ENCODE measurements around the gene CLDN17.

The CLDN17 gene, protein sequence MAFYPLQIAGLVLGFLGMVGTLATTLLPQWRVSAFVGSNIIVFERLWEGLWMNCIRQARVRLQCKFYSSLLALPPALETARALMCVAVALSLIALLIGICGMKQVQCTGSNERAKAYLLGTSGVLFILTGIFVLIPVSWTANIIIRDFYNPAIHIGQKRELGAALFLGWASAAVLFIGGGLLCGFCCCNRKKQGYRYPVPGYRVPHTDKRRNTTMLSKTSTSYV

DNA sequence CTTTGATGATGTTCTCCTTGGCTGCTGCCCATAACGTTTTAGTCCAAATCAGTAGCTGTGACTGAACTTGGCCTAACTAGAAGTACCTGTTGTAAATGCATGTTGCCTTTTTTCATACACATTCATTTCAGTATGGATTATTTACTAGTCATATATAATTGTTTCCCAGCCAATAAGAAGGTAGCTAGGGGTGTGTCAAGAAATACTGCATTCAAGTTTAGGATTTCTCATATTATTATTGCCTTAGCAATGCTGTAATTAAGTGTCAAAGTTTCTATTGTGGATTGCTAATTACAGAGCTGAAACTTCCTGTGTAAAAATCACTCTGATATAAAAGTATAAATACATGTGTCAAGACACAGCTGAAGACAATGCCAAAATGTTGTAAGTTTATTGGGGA is at the start of gene CLDN17:
CLDN17 (minus strand) TSS at position 101 of the 400 bp plus-strand sequence. CDS start 188 bp downstream, outside the sequence.
- DNase-seq (ENCODE audit: low spot score) = no peak

DNA sequence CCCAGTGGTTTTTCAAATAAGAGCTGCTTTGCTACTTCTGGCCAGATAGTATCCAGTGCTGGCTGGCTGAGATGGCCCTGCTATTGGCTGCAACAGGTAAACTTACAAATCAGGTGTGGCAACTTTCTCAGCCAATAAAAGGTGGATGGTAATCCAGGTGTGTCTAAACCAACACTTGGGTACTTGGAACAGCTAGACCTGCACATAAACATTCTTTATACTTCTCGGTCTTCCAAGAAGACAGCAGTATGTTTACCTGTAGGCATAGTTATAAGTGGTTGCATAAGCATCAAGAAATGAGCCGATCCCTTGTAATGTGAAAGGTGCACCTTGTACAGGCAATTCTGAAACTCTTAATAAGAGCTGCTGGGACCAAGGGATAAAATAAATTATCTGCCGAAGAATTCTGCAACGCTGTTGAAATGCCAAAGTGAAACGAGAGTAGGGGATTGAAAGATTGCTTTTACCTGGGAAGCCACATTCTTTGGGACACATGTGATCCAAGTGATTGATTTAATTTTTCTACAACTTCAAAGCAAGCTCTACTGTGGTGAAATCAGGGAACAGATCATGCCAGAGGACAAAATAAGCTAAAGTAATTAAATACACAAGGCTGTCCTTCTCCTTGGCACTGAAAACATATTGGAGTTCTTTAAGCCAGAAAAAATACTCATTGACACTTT is 49.6 kb upstream of the CLDN17 start, which contains the start of gene CLDN8:
CLDN8 (minus strand) TSS at position 57 of the 683 bp plus-strand sequence. CDS start 172 bp downstream, outside the sequence.
- no peak for DNase-seq (ENCODE audit: low spot score)

DNA sequence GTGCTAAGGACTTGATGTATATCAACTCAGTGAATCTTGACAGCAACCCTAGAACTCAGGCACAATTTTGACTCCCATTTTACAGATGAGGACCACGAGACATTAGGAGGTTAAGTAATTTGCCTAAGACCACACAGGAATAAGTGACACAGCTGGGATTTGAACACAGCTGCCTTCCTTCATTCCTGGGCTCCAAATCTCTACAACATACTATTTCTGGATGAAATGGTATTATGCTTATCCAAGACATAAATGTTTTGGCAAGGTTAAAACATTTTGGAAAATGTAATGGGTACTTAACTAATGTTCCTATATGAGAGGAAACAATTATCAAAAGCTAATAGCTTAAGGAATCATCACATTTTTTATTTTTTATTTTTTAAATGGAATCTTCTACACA is 44.5 kb upstream of the CLDN17 start:
- no peak for DNase-seq (ENCODE audit: low spot score)

DNA sequence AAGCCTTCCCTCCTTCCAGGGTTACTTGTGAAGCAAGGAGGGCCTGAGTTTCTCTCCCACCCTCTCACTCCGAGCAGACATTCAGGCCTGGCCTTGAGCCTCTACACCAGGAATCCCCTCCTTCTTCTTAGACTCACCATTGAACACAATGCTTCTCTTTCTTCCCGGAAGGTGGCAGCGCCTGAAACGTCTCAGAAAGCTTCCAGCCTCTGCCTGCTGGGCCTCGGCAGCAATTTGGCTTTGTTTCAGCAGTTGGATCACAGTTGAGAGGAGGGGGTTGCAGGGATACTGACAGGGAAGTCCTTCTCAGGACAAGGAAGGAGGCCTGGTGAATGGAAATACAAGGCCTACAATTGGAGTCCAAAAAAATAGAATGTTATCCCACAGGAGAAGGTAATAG is 43.0 kb upstream of the CLDN17 start:
- DNase-seq (ENCODE audit: low spot score) = no peak

DNA sequence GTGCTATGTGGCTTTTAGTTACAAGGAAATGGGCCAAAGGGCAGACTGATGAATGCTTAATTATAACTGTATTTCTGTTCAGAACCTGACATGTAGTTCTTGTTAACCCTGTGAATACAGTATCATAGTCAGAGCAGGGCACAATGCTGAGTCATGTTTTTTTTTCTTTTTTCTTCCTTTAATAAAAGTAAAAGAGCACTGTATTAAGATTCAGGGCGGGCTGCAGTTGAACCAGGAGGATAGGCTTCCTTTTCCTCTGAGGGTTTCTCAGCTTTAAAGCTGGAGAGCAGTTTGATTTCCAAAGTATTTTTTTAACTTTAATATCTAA is 40.6 kb upstream of the CLDN17 start:
- no peak for DNase-seq (ENCODE audit: low spot score)

DNA sequence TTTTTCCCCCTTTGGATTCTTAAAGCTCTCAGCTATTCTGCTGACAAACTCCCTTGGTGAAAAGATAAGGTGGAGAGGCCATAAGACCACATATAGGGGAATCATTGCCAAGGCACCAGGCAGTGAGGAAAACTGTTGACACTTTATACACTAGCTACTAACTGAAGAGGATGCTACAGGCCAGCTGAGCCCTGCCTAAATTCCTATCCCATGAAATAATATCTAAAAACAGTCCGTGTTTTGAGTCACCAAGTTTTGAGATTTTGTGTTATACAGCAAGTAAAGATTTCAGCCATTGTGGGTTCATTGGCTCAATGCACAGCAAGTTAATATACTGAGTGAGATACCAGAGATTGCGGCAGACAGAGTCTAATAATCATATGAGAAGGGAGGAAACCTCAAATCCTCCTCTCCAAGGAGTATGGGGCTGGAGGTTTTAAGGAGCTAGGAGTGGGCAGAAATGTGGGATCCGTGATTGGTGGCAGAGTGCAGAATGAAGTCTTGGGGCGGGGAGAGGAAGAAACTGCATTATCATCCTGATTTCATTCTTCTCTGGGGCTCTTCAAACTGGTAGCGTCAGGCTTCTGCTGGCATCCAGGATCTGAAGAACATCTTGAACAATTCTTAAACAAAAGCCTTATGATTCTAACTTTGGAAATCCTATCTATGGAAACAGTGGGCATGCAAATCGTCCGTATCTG is 40.1 kb upstream of the CLDN17 start:
- DNase-seq (ENCODE audit: low spot score) = no peak

DNA sequence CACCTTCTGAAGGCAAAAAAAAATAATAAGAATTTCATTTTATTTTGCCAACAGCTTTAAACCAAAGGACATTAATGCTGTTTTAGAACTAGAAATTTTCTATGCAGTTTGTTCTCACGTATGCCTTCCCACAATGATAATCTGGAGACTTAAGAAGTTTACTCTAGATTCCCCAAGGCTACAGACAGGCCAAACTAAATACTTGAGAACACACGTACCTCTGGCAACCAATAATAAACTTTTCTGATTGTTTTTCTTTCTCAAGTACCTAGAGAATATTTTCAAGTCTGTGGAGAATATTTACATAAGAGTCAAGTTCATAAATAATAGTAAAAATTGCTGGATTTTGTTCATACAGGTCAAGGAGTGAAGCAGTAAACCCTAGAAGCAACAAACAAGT is 33.4 kb upstream of the CLDN17 start:
- DNase-seq (ENCODE audit: low spot score) = no peak

DNA sequence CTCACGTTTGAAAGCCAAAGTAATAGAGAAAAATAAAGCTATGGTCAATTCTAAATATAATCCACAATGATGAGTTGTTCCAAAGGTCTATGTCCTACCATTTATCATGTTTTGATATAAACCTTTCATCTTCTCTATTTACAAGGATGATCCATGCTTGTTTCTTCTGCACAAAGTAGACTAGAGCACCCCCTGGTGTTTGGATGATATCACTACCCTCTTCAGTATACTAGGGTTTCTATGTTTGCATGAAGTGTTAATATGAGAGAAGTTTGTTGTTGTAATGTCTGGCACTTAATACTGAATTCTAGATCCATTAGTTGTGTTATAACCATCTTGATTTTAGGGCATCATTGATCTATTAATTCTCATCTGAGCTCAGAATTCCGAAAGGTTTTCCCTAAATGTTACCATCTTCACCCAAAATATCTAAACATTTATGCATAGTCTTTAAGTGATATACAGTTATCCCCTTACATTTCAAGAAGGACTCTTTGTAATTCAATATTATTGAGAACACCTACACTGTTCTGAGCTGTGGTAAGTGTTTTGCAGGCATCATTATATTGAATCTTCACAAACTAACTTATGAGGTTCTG is 28.2 kb upstream of the CLDN17 start:
- DNase-seq (ENCODE audit: low spot score) = no peak

DNA sequence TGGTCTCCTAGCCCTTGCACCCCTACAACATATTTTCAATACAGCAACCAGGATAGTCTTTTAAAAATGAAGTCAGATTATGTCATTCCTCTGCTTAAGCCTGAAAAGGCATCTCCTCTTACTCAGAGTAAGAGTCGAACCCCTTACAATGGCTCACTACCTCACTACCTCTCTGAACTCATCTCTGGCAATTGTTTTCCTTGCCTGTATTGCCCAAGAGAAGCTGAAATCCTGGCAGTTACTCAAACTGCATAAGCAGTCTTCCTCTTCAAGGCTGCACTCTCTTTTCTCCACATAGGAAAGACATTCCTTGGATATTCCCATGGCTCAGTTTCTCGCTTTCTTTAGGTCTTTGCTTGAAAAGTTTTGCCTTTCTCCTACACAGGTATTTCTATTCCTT is 26.6 kb upstream of the CLDN17 start:
- no peak for DNase-seq (ENCODE audit: low spot score)

DNA sequence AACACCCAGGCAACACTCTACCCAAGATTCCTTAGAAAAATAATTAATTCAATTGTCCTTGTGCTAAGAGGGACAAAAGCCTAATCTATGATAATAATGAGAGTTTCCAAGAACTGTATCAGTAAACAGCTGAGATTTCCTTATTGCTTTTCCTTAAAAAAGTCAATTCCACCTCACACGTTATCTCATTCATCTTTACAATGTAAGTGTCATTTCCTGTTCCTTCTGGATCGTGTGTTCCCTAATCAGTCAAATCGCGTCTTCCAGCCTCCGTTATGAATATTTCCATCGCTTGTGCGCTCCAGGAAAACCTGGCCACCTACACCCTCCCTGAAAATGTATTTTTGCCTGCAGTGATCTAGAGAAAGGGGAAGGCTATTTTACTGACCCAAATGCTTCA is 23.9 kb upstream of the CLDN17 start:
- no peak for DNase-seq (ENCODE audit: low spot score)

DNA sequence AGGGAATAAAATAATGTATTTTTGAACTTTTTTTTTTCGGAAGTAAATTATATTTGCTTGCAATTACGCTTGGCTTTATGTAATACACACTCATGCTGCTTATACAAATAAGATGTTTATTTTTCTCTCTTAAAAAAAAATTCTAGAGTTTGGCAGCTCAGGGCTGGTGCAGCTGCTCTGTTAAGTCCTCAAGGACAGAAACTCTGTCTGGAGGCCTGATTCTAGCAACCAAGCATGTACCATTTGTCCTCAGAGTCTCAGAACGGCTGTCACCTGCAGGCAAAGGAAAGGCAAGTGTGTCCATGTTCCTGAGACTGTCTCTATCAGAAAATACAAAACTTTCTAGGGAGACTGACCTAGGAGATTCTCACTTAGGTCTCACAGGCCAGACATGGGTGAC is 23.2 kb upstream of the CLDN17 start:
- DNase-seq (ENCODE audit: low spot score) = no peak

DNA sequence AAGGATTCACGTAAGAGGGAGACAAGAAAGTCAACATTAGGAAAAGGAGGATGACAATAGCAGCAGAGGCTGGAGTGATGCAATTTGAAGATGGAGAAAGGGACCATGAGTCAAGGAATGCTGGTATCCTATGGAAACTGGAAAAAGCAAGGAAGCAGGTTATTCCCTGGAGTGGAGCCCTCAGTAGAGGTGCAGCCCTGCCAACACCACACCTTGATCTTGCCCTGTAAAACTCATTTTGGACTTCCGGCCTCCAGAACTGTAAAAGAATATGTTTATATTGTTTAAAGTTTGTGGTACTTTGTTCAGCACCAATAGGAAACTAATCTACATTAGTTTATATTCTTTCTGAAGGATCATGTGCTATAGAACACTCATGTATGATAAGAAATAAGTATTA is 19.6 kb upstream of the CLDN17 start:
- no peak for DNase-seq (ENCODE audit: low spot score)

DNA sequence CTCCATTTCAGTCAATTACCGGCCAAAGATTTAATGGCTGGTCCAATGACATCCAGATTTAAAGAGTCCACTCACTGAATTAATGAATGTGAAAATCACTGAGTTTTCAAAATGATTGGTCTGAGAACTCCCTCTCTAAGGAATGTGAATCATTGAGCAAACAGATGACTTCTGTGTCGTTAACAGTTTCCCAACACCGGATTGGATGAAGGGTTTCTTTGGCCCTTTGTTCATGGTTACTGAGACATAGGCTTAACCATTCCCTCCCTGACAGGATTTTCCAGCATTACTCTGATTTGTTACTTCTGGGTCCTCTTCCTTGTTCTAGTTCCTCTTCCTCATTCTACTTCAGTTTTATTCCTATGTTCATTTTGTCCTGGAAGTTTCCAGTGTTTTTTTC is 1.5 kb upstream of the CLDN17 start:
- DNase-seq (ENCODE audit: low spot score) = no peak

DNA sequence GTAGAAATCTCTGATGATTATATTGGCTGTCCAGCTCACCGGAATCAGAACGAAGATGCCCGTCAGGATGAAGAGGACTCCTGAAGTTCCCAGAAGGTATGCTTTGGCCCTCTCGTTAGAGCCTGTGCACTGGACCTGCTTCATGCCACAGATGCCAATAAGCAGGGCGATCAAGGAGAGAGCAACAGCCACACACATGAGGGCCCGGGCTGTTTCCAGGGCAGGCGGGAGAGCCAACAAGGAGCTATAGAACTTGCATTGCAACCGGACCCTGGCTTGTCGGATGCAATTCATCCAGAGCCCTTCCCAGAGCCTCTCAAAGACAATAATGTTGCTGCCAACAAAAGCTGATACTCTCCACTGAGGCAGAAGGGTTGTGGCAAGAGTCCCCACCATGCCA is 434 bp downstream of the CLDN17 start:
- no peak for DNase-seq (ENCODE audit: low spot score)

DNA sequence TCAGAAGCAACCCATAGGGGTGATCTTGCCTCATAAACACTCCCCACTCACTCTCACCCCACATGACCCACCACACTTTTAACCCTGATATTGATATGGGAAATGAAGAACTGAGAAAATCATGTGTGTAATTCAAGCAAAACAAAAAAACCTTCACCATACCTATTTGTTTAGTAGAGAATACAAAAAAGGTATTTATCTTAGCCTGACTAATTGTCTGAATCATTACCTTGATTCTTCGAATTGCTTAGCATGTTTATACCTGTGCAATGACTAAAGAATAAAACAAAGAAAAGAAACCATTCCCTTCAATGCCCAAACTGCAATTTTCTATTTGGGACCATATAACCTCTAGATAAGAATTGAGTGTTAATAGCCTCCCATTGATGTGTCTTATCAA is 1.8 kb downstream of the CLDN17 start:
- no peak for DNase-seq (ENCODE audit: low spot score)

DNA sequence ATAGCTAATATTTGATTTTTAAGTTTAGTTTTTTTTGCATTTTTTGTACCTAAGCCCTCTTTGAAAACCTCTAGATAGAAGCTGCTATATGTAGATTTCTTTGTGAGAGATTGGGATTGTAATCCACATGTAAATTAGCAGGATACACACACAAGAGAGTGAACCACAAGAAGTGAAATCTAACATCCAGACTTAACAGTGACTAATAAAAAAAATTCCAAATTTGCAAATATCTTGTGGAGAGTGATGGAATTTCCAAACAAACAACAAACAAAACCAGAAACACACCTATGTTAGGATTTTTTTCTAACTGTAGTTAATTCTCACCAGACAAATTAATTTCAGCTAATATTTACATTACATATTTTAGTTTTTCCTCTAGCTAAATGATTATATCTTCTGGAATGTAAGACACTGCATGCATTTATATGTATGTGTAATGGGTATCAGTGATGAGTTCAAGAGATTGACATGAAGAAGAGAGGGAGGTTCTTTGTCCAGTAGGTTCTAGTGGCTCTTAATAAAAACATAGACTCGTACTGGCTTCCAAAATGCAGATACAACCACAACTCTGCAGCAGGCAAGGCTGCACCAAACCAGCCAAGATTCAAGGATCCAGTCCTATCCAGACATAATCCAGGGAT is 12.8 kb downstream of the CLDN17 start:
- no peak for DNase-seq (ENCODE audit: low spot score)

DNA sequence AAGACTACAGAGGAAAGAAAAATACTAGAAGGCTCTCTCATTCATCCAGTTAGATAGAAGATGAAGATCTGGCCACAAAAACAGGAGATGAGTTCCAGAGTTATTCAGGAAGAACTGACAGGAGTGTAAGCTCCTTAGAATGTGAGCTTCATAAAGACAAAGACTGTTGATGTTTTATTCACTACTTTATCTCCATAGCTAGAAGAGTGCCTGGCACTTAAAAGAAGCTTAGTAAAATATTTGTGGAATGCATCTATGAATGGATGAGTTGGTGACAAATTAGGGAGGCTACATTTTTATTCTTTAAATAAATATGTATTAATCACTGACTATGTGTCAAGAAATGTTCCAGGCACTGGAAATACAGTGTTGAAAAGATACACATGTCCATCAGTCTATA is 13.8 kb downstream of the CLDN17 start:
- no peak for DNase-seq (ENCODE audit: low spot score)

DNA sequence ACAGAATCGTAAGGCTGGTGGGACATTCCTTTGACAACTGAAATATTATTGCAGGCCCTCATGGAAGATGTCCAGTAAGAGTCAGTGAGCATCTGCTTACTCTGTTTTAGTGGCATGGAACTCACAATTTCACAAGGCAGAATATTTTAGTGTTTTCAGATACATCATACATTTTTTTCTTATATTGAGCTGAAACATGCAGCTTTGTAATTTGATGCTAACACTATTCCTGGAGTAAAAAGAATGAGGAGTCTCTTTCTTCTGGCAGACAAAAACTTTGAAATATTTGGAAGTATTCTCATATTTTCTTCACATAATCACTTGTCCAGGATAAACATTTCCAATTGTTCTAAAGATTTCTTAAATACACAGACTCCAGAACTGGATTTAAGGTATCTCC is 17.7 kb downstream of the CLDN17 start:
- no peak for DNase-seq (ENCODE audit: low spot score)

DNA sequence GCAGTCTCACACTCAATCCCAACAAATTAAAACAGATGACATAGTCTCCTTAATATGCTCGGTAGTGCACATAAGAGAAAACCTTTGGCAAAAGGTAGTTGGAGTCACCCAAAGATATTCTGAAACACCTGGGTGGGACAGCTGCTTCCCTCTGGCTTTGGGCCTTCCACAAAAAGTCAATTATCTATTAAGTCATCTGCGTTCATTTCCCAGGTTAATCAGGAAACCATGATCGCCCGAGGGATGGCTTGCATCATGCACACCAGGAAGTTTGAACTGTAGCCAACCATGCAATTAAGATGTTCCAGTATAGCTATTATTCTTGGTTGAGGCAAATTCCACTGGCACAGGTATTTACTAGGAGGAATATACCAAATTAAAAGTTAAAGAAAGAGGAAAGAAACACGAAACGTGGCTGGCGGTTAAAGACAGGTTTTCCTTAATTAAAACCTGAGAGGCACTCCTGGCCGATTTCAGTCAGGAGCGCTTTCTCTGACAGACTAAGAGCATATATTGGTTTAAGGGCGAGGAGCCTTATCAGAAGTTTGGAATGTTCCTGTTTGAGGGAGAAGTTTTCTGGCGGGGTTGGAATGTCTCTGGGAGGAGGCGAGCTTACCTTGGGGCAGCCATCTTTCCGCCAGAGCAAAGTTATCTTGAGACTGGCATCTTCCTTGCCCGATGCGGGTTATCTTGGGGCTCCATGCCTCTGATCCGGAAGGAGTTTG is 19.9 kb downstream of the CLDN17 start:
- no peak for DNase-seq (ENCODE audit: low spot score)

DNA sequence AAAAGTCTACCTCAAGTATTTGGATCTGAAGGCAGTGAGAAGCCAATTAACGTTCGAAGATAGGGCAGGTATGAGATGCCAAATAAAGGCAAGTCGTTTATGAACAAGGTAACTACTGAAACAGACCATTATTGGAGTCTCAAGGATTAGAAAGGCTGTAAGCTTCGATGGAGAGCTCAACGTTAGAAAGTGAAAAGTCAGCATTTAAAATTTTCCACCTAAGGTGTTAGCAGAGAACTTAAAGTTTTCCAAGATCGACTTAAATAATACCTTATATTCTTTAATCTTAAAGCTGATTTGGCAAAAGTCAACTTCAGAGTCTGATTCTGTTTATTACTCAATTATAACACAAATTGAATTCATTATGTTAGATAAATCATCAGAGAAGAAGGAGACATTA is 28.1 kb downstream of the CLDN17 start:
- DNase-seq (ENCODE audit: low spot score) = no peak

DNA sequence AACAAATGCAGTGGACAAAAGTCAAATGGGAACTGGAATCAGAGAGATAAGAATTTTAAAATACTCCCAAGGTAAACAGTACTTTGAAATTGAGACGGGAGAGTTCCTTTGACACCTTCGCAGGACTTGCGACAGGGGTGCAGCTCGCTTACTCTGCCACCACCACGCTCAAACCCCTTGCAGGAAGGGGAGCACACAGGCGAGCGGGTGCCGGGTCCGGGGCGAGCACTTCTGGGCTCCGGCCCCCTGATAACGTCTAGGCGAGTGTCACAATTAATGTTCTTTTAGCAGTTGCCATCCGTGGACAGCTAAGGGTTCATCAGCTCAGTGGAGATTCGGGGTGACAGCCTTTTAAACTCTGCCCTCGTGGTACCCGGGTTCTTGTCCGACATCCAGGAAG is 37.4 kb downstream of the CLDN17 start:
- DNase-seq (ENCODE audit: low spot score) = no peak

DNA sequence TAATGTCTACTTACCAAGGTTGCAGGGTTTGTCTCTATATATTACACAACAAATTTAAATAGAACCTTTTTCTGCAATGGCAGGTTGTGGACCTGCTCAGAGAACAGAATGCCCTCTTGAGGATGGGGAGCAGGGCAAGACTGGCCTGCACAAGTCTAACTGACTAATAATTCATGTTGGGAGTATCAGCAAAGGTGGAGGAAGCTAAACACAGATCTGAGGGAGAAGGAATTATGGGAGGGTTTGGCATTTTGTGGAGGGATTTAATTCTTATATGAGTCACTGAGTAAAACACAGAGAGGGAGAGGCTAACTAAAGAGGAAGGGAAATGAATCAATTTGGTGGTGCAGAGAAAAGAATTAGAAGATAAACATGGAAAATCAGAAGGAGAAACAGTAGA is 40.0 kb downstream of the CLDN17 start:
- no peak for DNase-seq (ENCODE audit: low spot score)
